Measurements from ENCODE around the gene PADI2. TPM values are rescaled to one million over a fixed set of nuclear protein-coding genes. Genes with fewer than 3 reads are reported as not detected.

Gene PADI2
- total and polyA plus RNA-seq, 2 of the 8 experiments (the other 6 are each of a cell fraction or from before 2014, with no cell fraction given) = 1.6 to 7.5 TPM

DNA sequence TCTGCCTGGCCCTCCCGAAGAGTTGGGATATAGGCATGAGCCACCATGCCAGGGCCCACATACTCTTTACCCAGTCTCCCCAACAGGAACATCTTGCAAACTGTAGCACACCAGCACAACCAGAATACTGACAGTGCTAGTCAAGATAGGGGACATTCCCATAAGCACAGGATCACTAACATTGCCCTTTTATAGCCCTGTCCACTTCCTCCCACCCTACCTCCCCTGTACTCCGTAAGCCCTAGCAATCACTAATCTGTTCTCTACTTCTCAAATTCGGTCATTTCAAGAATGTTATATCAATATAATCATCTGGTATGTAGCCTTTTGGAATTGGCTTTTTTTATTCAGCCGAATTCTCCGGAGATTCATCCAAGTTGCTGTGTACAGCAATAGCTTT is 71.3 kb downstream of the PADI2 start:
- ChIA-PET POLR2A (ENCODE audit: partially characterized antibody) (interaction anchor here (0.8 kb wide), 1 partner anchor 97 kb away, joined by 4 read pairs; no protein-coding TSS in a partner anchor), CTCF (ENCODE audit: partially characterized antibody) (interaction anchor here (0.7 to 7.0 kb wide), 7 partner anchors 16 to 427 kb away, joined by 3 to 95 read pairs (median 4); no protein-coding TSS in a partner anchor)
- Histone ChIP-seq H4K91ac (replicated peaks; ENCODE audit: insufficient read length, low read length) (no peak overlapping the region), H3K9me3 (ENCODE audit: insufficient read depth in 2 of 2, low read depth in 1 of 2, low read length in 1 of 2) (no peaks in the 10 kb centered on the region), H3K56ac (replicated peaks; ENCODE audit: insufficient read length, low read depth, low read length) (no peak overlapping the region), H3K4me1 (replicated peaks in 1 of 4; ENCODE audit: control insufficient read depth in 3 of 4, insufficient read depth in 4 of 4, low read length in 3 of 4) (peaks cover 0 to 4% (median 0%) of the 10 kb centered on the region in 4 experiments; a peak in 1 of 7 replicates), H2BK15ac (ENCODE audit: low read length) (no peak overlapping the region), H3K9ac (replicated peaks in 1 of 4; ENCODE audit: extremely low read depth in 1 of 4, low read depth in 3 of 4, low read length in 3 of 4) (no peak overlapping the region), H3K14ac (ENCODE audit: insufficient read length) (no peak overlapping the region), H3K27me3 (replicated peaks in 1 of 4; ENCODE audit: control insufficient read depth in 3 of 4, extremely low read depth in 1 of 4, insufficient read depth in 3 of 4, low read length in 3 of 4) (no peaks in the 10 kb centered on the region), H3K79me1 (ENCODE audit: low read depth, low read length) (peaks cover 5% of the 10 kb centered on the region; the same call in 1 of the 2 replicates), H3K4me2 (ENCODE audit: insufficient read depth in 1 of 2, low read depth in 2 of 2, low read length in 2 of 2) (no peak overlapping the region), H3K4me3 (ENCODE audit: extremely low read depth in 1 of 4, insufficient read depth in 2 of 4, low read depth in 3 of 4, low read length in 4 of 4) (no peak overlapping the region), H3K23me2 (ENCODE audit: low read depth, low read length) (0 out of 2 replicates have a peak, but pooled peaks cover under 1% of the 10 kb centered on the region), H2BK120ac (replicated peaks; ENCODE audit: low read depth, low read length) (no peak overlapping the region), H4K20me1 (replicated peaks in 1 of 2; ENCODE audit: control insufficient read depth in 1 of 2, insufficient read depth in 2 of 2, low read length in 2 of 2) (peaks cover 0 to 1% of the 10 kb centered on the region in 2 experiments), H2BK5ac (ENCODE audit: low read depth, low read length) (no peak overlapping the region), H3K4ac (replicated peaks; ENCODE audit: insufficient read length, low read depth, low read length) (no peak overlapping the region), H2BK12ac (ENCODE audit: low read depth, low read length) (no peak overlapping the region), H3K27ac (ENCODE audit: low read depth, low read length) (no peak overlapping the region), H3K18ac (ENCODE audit: extremely low read depth, low read length) (no peak overlapping the region), H3K23ac (ENCODE audit: insufficient read length) (no peak overlapping the region), H3K79me2 (ENCODE audit: control insufficient read depth in 1 of 2, insufficient read depth in 2 of 2, low read length in 2 of 2) (peaks cover 7 to 41% of the 10 kb centered on the region in 2 experiments), H3K36me3 (ENCODE audit: control insufficient read depth in 2 of 4, insufficient read depth in 4 of 4, low read length in 3 of 4) (peaks cover 8 to 26% (median 19%) of the 10 kb centered on the region in 4 experiments), H2BK20ac (ENCODE audit: low read length) (no peak overlapping the region), H2AK5ac (ENCODE audit: low read depth, low read length) (no peak overlapping the region), H4K5ac (ENCODE audit: insufficient read length, low read depth, low read length) (no peak overlapping the region), H2AFZ (ENCODE audit: low read length) (no peak overlapping the region), H4K8ac (ENCODE audit: extremely low read depth, insufficient read depth, low read length) (no peak overlapping the region)
- WGBS, 2 experiments (ENCODE audit: extremely low coverage in 1 of 2, insufficient coverage in 1 of 2, insufficient read length in 1 of 2, insufficient replicate concordance in 2 of 2, low coverage in 1 of 2, low lambda C conversion rate in 2 of 2, missing lambda C conversion rate in 1 of 2) = 95% methylated on average over 5 of the region's 5 CpGs; no CpG with 5 or more reads in 1 of the 2 experiments
- no peak for DNase-seq (ENCODE audit: low read depth in 1 of 2, low spot score in 2 of 2)
- no peak for FAIRE-seq
- TF ChIP-seq USF2 (IDR thresholded peaks at IDR 0.05; ENCODE audit: low read length) (no peak), GTF2F1 (IDR thresholded peaks at IDR 0.05; ENCODE audit: borderline replicate concordance, low read depth, low read length) (no peak), TAF1 (IDR thresholded peaks at IDR 0.05; ENCODE audit: low read depth, low read length) (no peak), RXRA (IDR thresholded peaks at IDR 0.05; ENCODE audit: insufficient read depth, low read depth, low read length) (no peak), SAP30 (IDR thresholded peaks at IDR 0.05; ENCODE audit: insufficient read depth, insufficient replicate concordance, low read length) (no peak), HDAC6 (IDR thresholded peaks at IDR 0.05; ENCODE audit: low read depth, low read length) (no peak), EP300 (IDR thresholded peaks at IDR 0.05; ENCODE audit: borderline replicate concordance in 1 of 2, low read depth in 2 of 2, low read length in 2 of 2) (no peak), CEBPB (IDR thresholded peaks at IDR 0.05; ENCODE audit: low read depth, low read length) (no peak), POU5F1 (IDR thresholded peaks at IDR 0.05; ENCODE audit: low read depth, low read length) (no peak), ASH2L (IDR thresholded peaks at IDR 0.05; ENCODE audit: low read length) (no peak), MAFK (IDR thresholded peaks at IDR 0.05; ENCODE audit: low read depth, low read length) (no peak), HDAC2 (IDR thresholded peaks at IDR 0.05; ENCODE audit: borderline replicate concordance in 1 of 2, low read depth in 2 of 2, low read length in 2 of 2) (no peak)
